ENCODE measurements around the gene TFDP1. TPM values are rescaled to one million over a fixed set of nuclear protein-coding genes. Genes with fewer than 3 reads are reported as not detected.

TFDP1 gene
- total RNA-seq, 5 donors from 2014 or later (not counting 1 experiment from before 2014, with no cell fraction given), result 25.8 to 38.3 (median 34.1) TPM

- no peaks in the 10 kb centered on the region for H3K9me3 ChIP-seq
- no peak for DNase-seq
- H3K27ac Mint-ChIP-seq, result peak overlapping the region; percentile 84 to 86
- H3K36me3 ChIP-seq (ENCODE audit: control insufficient read depth in 2 of 2, extremely low read depth in 1 of 2, insufficient read depth in 1 of 2, low read length in 1 of 2), result peaks cover 12 to 50% of the 10 kb centered on the region in 2 donors
- no peak overlapping the region for H3K4me3 ChIP-seq (ENCODE audit: control insufficient read depth in 1 of 2, extremely low read depth in 1 of 2, low read length in 1 of 2)
- H3K27me3 ChIP-seq (replicated peaks in 1 of 2; ENCODE audit: control insufficient read depth in 2 of 2, extremely low read depth in 1 of 2, insufficient read depth in 2 of 2, low read length in 1 of 2), result no peaks in the 10 kb centered on the region
- ChIA-PET CTCF (no interaction called here), POLR2A (no interaction called here)
- peaks cover 75% of the 10 kb centered on the region for H3K36me3 Mint-ChIP-seq
- H3K4me3 Mint-ChIP-seq, result peak overlapping the region in 1 of 3 donors; percentile 49
- WGBS (ENCODE audit: insufficient coverage), result 99% methylated on average over 9 of the region's 18 CpGs
- no peak for ATAC-seq (replicated peaks in 1 of 4)
- H3K4me1 Mint-ChIP-seq, result peaks cover 26 to 40% (median 31%) of the 10 kb centered on the region in 3 donors
- peak overlapping the region; percentile 16 for H3K27ac ChIP-seq (ENCODE audit: low read length)
- H3K9me3 Mint-ChIP-seq, result no peaks in the 10 kb centered on the region
- H3K4me1 ChIP-seq (ENCODE audit: control insufficient read depth in 1 of 2, extremely low read depth in 1 of 2, insufficient read depth in 2 of 2, low read length in 2 of 2), result peaks cover 20 to 49% of the 10 kb centered on the region in 2 experiments
- no peaks in the 10 kb centered on the region for H3K27me3 Mint-ChIP-seq
Measured at GRCh38 chr13:113633485-113633873, 48.9 kb downstream of the TFDP1 start.

GRCh38 chr13:113634279-113635047 lies 49.9 kb downstream of the TFDP1 start:
- DNase-seq (peak in 4 of 35 experiments; percentile 24 to 48 (median 38)), ATAC-seq (replicated peaks in 1 of 4) (peak; percentile 91 to 96 (median 94))
- H3K36me3 ChIP-seq (ENCODE audit: control insufficient read depth in 2 of 2, extremely low read depth in 1 of 2, insufficient read depth in 1 of 2, low read length in 1 of 2), result peaks cover 12 to 55% of the 10 kb centered on the region in 2 donors
- H3K4me3 Mint-ChIP-seq, result peak overlapping the region in 1 of 3 donors; percentile 49
- no peaks in the 10 kb centered on the region for H3K27me3 Mint-ChIP-seq
- peaks cover 26 to 35% (median 31%) of the 10 kb centered on the region in 3 donors for H3K4me1 Mint-ChIP-seq
- CTCF ChIA-PET, result interaction anchor here in 1 of 2 donors (0.6 kb wide), 1 partner anchor 492 kb away, joined by 4 read pairs; no protein-coding TSS in a partner anchor
- H3K27ac ChIP-seq (ENCODE audit: low read length), result peak overlapping the region; percentile 29
- peaks cover 20 to 44% of the 10 kb centered on the region in 2 experiments for H3K4me1 ChIP-seq (ENCODE audit: control insufficient read depth in 1 of 2, extremely low read depth in 1 of 2, insufficient read depth in 2 of 2, low read length in 2 of 2)
- peaks cover 75% of the 10 kb centered on the region for H3K36me3 Mint-ChIP-seq
- H3K4me3 ChIP-seq (ENCODE audit: control insufficient read depth in 1 of 2, extremely low read depth in 1 of 2, low read length in 1 of 2), result no peak overlapping the region
- no peaks in the 10 kb centered on the region for H3K9me3 Mint-ChIP-seq
- POLR2A ChIA-PET, result no interaction called here
- 83% methylated on average over 13 of the region's 16 CpGs for WGBS (ENCODE audit: insufficient coverage)
- no peaks in the 10 kb centered on the region for H3K9me3 ChIP-seq
- H3K27me3 ChIP-seq (replicated peaks in 1 of 2; ENCODE audit: control insufficient read depth in 2 of 2, extremely low read depth in 1 of 2, insufficient read depth in 2 of 2, low read length in 1 of 2), result no peaks in the 10 kb centered on the region
- peak overlapping the region; percentile 84 to 86 for H3K27ac Mint-ChIP-seq

- WGBS (ENCODE audit: insufficient coverage), result 97% methylated on average over 5 of the region's 7 CpGs
- H3K36me3 Mint-ChIP-seq, result peaks cover 77% of the 10 kb centered on the region
- H3K9me3 ChIP-seq, result no peaks in the 10 kb centered on the region
- H3K4me1 ChIP-seq (ENCODE audit: control insufficient read depth in 1 of 2, extremely low read depth in 1 of 2, insufficient read depth in 2 of 2, low read length in 2 of 2), result peaks cover 20 to 44% of the 10 kb centered on the region in 2 experiments
- ATAC-seq (replicated peaks in 1 of 4), result no peak
- no peaks in the 10 kb centered on the region for H3K27me3 ChIP-seq (replicated peaks in 1 of 2; ENCODE audit: control insufficient read depth in 2 of 2, extremely low read depth in 1 of 2, insufficient read depth in 2 of 2, low read length in 1 of 2)
- DNase-seq, result no peak
- peak overlapping the region; percentile 84 to 86 for H3K27ac Mint-ChIP-seq
- H3K36me3 ChIP-seq (ENCODE audit: control insufficient read depth in 2 of 2, extremely low read depth in 1 of 2, insufficient read depth in 1 of 2, low read length in 1 of 2), result peaks cover 12 to 60% of the 10 kb centered on the region in 2 donors
- H3K4me1 Mint-ChIP-seq, result peaks cover 26 to 35% (median 31%) of the 10 kb centered on the region in 3 donors
- no peaks in the 10 kb centered on the region for H3K27me3 Mint-ChIP-seq
- POLR2A ChIA-PET, result no interaction called here
- no peaks in the 10 kb centered on the region for H3K9me3 Mint-ChIP-seq
- H3K4me3 Mint-ChIP-seq, result peak overlapping the region in 1 of 3 donors; percentile 49
- H3K4me3 ChIP-seq (ENCODE audit: control insufficient read depth in 1 of 2, extremely low read depth in 1 of 2, low read length in 1 of 2), result no peak overlapping the region
- H3K27ac ChIP-seq (ENCODE audit: low read length), result peak overlapping the region; percentile 29
- CTCF ChIA-PET, result no interaction called here
Measured at GRCh38 chr13:113635048-113635420, 50.5 kb downstream of the TFDP1 start.

- H3K36me3 Mint-ChIP-seq, result peaks cover 78% of the 10 kb centered on the region
- ChIA-PET CTCF (no interaction called here), POLR2A (no interaction called here)
- peak overlapping the region; percentile 36 to 69 for H3K27ac Mint-ChIP-seq
- no peaks in the 10 kb centered on the region for H3K27me3 Mint-ChIP-seq
- no peaks in the 10 kb centered on the region for H3K9me3 ChIP-seq
- WGBS (ENCODE audit: insufficient coverage), result 99% methylated on average over 19 of the region's 25 CpGs
- H3K4me3 ChIP-seq (ENCODE audit: control insufficient read depth in 1 of 2, extremely low read depth in 1 of 2, low read length in 1 of 2), result no peak overlapping the region
- peaks cover 16 to 65% of the 10 kb centered on the region in 2 donors for H3K36me3 ChIP-seq (ENCODE audit: control insufficient read depth in 2 of 2, extremely low read depth in 1 of 2, insufficient read depth in 1 of 2, low read length in 1 of 2)
- no peak overlapping the region for H3K27ac ChIP-seq (ENCODE audit: low read length)
- H3K4me1 Mint-ChIP-seq, result peaks cover 26 to 35% (median 31%) of the 10 kb centered on the region in 3 donors
- no peaks in the 10 kb centered on the region for H3K9me3 Mint-ChIP-seq
- ATAC-seq (replicated peaks in 1 of 4) (no peak), DNase-seq (no peak)
- H3K4me1 ChIP-seq (ENCODE audit: control insufficient read depth in 1 of 2, extremely low read depth in 1 of 2, insufficient read depth in 2 of 2, low read length in 2 of 2), result peaks cover 20 to 44% of the 10 kb centered on the region in 2 experiments
- H3K4me3 Mint-ChIP-seq, result peak overlapping the region in 1 of 3 donors; percentile 29
- H3K27me3 ChIP-seq (replicated peaks in 1 of 2; ENCODE audit: control insufficient read depth in 2 of 2, extremely low read depth in 1 of 2, insufficient read depth in 2 of 2, low read length in 1 of 2), result no peaks in the 10 kb centered on the region
Measured at GRCh38 chr13:113635709-113636108, 51.2 kb downstream of the TFDP1 start.

GRCh38 chr13:113636266-113636963 lies 51.9 kb downstream of the TFDP1 start:
- H3K4me3 Mint-ChIP-seq, result no peak overlapping the region
- CTCF ChIA-PET, result interaction anchor here in 1 of 2 donors (0.6 kb wide), 1 partner anchor 475 kb away, joined by 3 read pairs; no protein-coding TSS in a partner anchor
- DNase-seq (peak in 1 of 35 experiments; percentile 11), ATAC-seq (replicated peaks in 1 of 4) (no peak)
- Histone ChIP-seq H3K9me3 (no peaks in the 10 kb centered on the region), H3K4me1 (ENCODE audit: control insufficient read depth in 1 of 2, extremely low read depth in 1 of 2, insufficient read depth in 2 of 2, low read length in 2 of 2) (peaks cover 20 to 44% of the 10 kb centered on the region in 2 experiments), H3K27ac (ENCODE audit: low read length) (no peak overlapping the region), H3K36me3 (ENCODE audit: control insufficient read depth in 2 of 2, extremely low read depth in 1 of 2, insufficient read depth in 1 of 2, low read length in 1 of 2) (peaks cover 17 to 64% of the 10 kb centered on the region in 2 donors), H3K4me3 (ENCODE audit: control insufficient read depth in 1 of 2, extremely low read depth in 1 of 2, low read length in 1 of 2) (no peak overlapping the region), H3K27me3 (replicated peaks in 1 of 2; ENCODE audit: control insufficient read depth in 2 of 2, extremely low read depth in 1 of 2, insufficient read depth in 2 of 2, low read length in 1 of 2) (no peaks in the 10 kb centered on the region)
- H3K4me1 Mint-ChIP-seq, result peaks cover 26 to 29% (median 29%) of the 10 kb centered on the region in 3 donors
- H3K27me3 Mint-ChIP-seq, result no peaks in the 10 kb centered on the region
- H3K36me3 Mint-ChIP-seq, result peaks cover 77% of the 10 kb centered on the region
- H3K9me3 Mint-ChIP-seq, result no peaks in the 10 kb centered on the region
- WGBS (ENCODE audit: insufficient coverage), result 95% methylated on average over 24 of the region's 24 CpGs
- POLR2A ChIA-PET, result interaction anchor here in 1 of 2 donors (0.7 kb wide), 1 partner anchor 8 kb away, joined by 3 read pairs; no protein-coding TSS in a partner anchor
- peak overlapping the region; percentile 36 to 69 for H3K27ac Mint-ChIP-seq
